Keratinocyte (primary cell): ENCODE results near the gene PTPRN2.

Experiments used
- CTCF ChIP-seq, 3 experiments: IDR thresholded peaks in 1 of 3; conservative IDR thresholded peaks in 1 of 3; optimal IDR thresholded peaks in 1 of 3; 2 replicates in 2 of 3; 3 replicates in 1 of 3; pipeline versions ENCODE3 to v1.5.1; 2011; ENCODE audit warnings: low read length in 3 of 3, mild to moderate bottlenecking in 3 of 3, moderate library complexity in 2 of 3, control low read depth in 1 of 3, inconsistent platforms in 1 of 3; ENCODE audit not compliant: insufficient read depth in 2 of 3; ENCODE audit errors: extremely low read depth in 1 of 3
- EZH2 ChIP-seq: IDR thresholded peaks from one replicate; pipeline ENCODE4 v1.6.1; 2012; ENCODE audit warnings: inconsistent platforms, mild to moderate bottlenecking, low read length, moderate library complexity

- no peak for TF ChIP-seq CTCF (optimal IDR thresholded peaks at IDR 0.05 in 1 of 3, IDR thresholded peaks at IDR 0.05 in 1 of 3, conservative IDR thresholded peaks at IDR 0.05 in 1 of 3; ENCODE audit: extremely low read depth in 1 of 3, insufficient read depth in 2 of 3, low read length in 3 of 3)
- TF ChIP-seq EZH2, result no peak
Observed at GRCh38 chr7:158008267-158008666, 579.4 kb downstream of the PTPRN2 start.
